Duodenal mucosa (tissue), 2 donors: Measurements from ENCODE around the gene MTCH2.

Experiments used
- H3K27ac ChIP-seq: one replicate; pipeline ENCODE4 v1.7.0; 2013; ENCODE audit warnings: low read depth, low read length
- H3K27me3 ChIP-seq, 2 donors: one replicate each; pipeline ENCODE4 v1.7.0; 2013; ENCODE audit warnings: low read length in 2 of 2, control low read depth in 1 of 2; ENCODE audit not compliant: insufficient read depth in 2 of 2, control insufficient read depth in 1 of 2
- H3K36me3 ChIP-seq, 2 donors: one replicate each; pipeline ENCODE4 v1.7.0; 2013; ENCODE audit warnings: low read length in 2 of 2, control low read depth in 1 of 2; ENCODE audit not compliant: insufficient read depth in 2 of 2, control insufficient read depth in 1 of 2
- H3K4me1 ChIP-seq, 2 donors: one replicate each; pipeline ENCODE4 v1.7.0; 2013; ENCODE audit warnings: low read length in 2 of 2, control low read depth in 1 of 2; ENCODE audit not compliant: insufficient read depth in 2 of 2, control insufficient read depth in 1 of 2
- H3K4me3 ChIP-seq, 2 donors: one replicate each; pipeline ENCODE4 v1.7.0; 2013; ENCODE audit warnings: low read length in 2 of 2, low read depth in 1 of 2
- H3K9ac ChIP-seq, 2 donors: one replicate each; pipeline ENCODE4 v1.7.0; 2013; ENCODE audit warnings: low read length in 2 of 2, low read depth in 1 of 2
- H3K9me3 ChIP-seq, 2 donors: one replicate each; pipeline ENCODE4 v1.7.0; 2013; ENCODE audit warnings: low read length in 2 of 2, control low read depth in 1 of 2; ENCODE audit not compliant: control insufficient read depth in 1 of 2

The MTCH2 gene

DNA sequence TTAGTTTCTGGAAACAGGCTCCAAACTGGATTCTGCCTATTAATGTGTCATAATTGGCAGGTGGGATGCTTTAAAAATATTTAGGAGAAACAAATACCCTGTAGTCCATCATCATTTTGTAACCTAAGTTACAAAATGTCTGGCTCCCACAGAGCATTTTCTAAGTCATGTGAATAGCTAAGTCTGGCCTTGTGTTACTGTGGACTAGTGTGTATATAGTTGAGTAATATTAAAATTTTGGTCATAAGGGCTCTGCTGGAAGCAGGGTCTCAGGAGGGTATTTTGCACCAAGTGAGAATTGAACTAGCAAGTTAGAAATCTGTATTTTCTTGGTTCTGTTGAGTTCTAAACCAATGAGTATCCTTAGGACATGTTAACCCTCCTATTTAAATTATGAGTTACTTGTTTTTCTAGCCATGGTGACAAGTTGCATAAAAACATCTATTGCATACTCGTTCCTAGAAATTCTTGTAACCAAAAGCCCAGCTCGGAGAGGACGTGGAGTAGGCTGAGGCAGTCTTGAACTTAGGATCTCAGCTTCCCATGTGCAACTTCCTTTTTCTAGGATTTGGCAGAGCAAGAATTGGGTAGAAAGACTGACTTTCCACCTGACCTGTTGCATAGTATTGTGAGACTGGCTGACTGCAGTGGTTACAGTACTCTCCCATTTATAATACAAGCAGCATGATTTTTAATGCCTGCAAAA, 71.6 kb downstream of the MTCH2 start:
- Histone ChIP-seq H3K4me1 (peaks cover 0 to 8% of the 10 kb centered on the region in 2 donors), H3K4me3 (no peak overlapping the region), H3K27me3 (no peaks in the 10 kb centered on the region), H3K36me3 (peaks cover 35 to 55% of the 10 kb centered on the region in 2 donors), H3K9ac (no peak overlapping the region), H3K27ac (no peak overlapping the region), H3K9me3 (no peaks in the 10 kb centered on the region)

DNA sequence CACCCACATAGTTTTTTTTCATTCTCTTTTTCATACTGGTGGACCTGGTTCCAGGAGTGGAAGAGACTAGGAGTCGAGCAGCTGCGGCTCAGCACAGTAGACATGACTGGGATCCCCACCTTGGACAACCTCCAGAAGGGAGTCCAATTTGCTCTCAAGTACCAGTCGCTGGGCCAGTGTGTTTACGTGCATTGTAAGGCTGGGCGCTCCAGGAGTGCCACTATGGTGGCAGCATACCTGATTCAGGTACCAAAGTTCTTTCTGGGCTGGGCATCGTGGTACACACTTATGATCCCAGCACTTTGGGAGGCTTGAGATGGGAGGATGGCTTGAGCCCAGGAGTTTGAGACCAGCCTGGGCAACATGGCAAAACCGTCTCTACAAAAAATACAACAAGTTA, 72.7 kb downstream of the MTCH2 start:
- H3K9me3 ChIP-seq, result no peaks in the 10 kb centered on the region
- H3K4me1 ChIP-seq, result peaks cover 0 to 13% of the 10 kb centered on the region in 2 donors
- no peak overlapping the region for H3K9ac ChIP-seq
- H3K27me3 ChIP-seq, result no peaks in the 10 kb centered on the region
- H3K36me3 ChIP-seq, result peaks cover 35 to 50% of the 10 kb centered on the region in 2 donors
- no peak overlapping the region for H3K4me3 ChIP-seq
- H3K27ac ChIP-seq, result no peak overlapping the region
